ENCODE results near the gene FBXW9.
"Not testable (repeated sequence)": the region's sequence is repeated elsewhere in the genome, so short reads cannot be mapped to it uniquely, and the experiment has no call there.

FBXW9 gene

GRCh38 chr19:12701596-12702282 is 5.3 kb upstream of the FBXW9 start:
- no peak for TF ChIP-seq CTCF (IDR thresholded peaks at IDR 0.05; ENCODE audit: low read depth, low read length)
- DNase-seq (ENCODE audit: low read depth, low spot score) = no peak
- no peak overlapping the region for H3K4me3 ChIP-seq (ENCODE audit: low read depth, low read length)
- in situ Hi-C loops (cut with HindIII; ENCODE audit: low sequenced_read_pairs) = no loop called here

- in situ Hi-C loops (cut with HindIII; ENCODE audit: low sequenced_read_pairs) = no loop called here
- H3K4me3 ChIP-seq (ENCODE audit: low read depth, low read length) = no peak overlapping the region
- no peak for TF ChIP-seq CTCF (IDR thresholded peaks at IDR 0.05; ENCODE audit: low read depth, low read length)
- no peak for DNase-seq (ENCODE audit: low read depth, low spot score)
These were observed 1.7 kb upstream of the FBXW9 start for GRCh38 chr19:12698138-12698537.

GRCh38 chr19:12697425-12697824 is 994 bp upstream of the FBXW9 start:
- in situ Hi-C loops (cut with HindIII; ENCODE audit: low sequenced_read_pairs); DNase-seq (ENCODE audit: low read depth, low spot score); H3K4me3 ChIP-seq (ENCODE audit: low read depth, low read length): not testable (repeated sequence)

GRCh38 chr19:12695997-12696365 is 450 bp downstream of the FBXW9 start:
- in situ Hi-C loops (cut with HindIII; ENCODE audit: low sequenced_read_pairs) = no loop called here
- H3K4me3 ChIP-seq (ENCODE audit: low read depth, low read length) = peak overlapping the region; percentile 89
- TF ChIP-seq CTCF (IDR thresholded peaks at IDR 0.05; ENCODE audit: low read depth, low read length) = no peak
- DNase-seq (ENCODE audit: low read depth, low spot score) = no peak

- H3K4me3 ChIP-seq (ENCODE audit: low read depth, low read length) = peak overlapping the region; percentile 89
- in situ Hi-C loops (cut with HindIII; ENCODE audit: low sequenced_read_pairs) = no loop called here
- no peak for TF ChIP-seq CTCF (IDR thresholded peaks at IDR 0.05; ENCODE audit: low read depth, low read length)
These were observed 917 bp downstream of the FBXW9 start for GRCh38 chr19:12695514-12695913.

GRCh38 chr19:12695096-12695495 is 1.3 kb downstream of the FBXW9 start:
- in situ Hi-C loops (cut with HindIII; ENCODE audit: low sequenced_read_pairs) = no loop called here
- DNase-seq (ENCODE audit: low read depth, low spot score) = no peak
- no peak for TF ChIP-seq CTCF (IDR thresholded peaks at IDR 0.05; ENCODE audit: low read depth, low read length)
- no peak overlapping the region for H3K4me3 ChIP-seq (ENCODE audit: low read depth, low read length)

More at GRCh38 chr19:12695514-12695913, 917 bp downstream of the FBXW9 start:
- DNase-seq (ENCODE audit: low read depth, low spot score) = no peak

- DNase-seq (ENCODE audit: low read depth, low spot score) = no peak
- in situ Hi-C loops (cut with HindIII; ENCODE audit: low sequenced_read_pairs) = no loop called here
- no peak overlapping the region for H3K4me3 ChIP-seq (ENCODE audit: low read depth, low read length)
- TF ChIP-seq CTCF (IDR thresholded peaks at IDR 0.05; ENCODE audit: low read depth, low read length) = no peak
These were observed 1.8 kb downstream of the FBXW9 start for GRCh38 chr19:12694641-12695040.
